Measurements from ENCODE around the gene FCHSD2. TPM values are rescaled to one million over a fixed set of nuclear protein-coding genes. Genes with fewer than 3 reads are reported as not detected.
A peak's percentile ranks its signal among the peaks of the same experiment; 100 is the strongest.

The FCHSD2 gene
- total and polyA plus RNA-seq, 2 of the 13 experiments (the other 11 are each of a cell fraction or from before 2014, with no cell fraction given): 20.5 to 24.8 TPM

- POLR2A ChIA-PET: no interaction called here
- in situ Hi-C loops (cut with HindIII; ENCODE audit: extremely low pct_ligation_motif_present, low pct_unique_long_range_greater_than_20kb): no loop called here
- H4K20me1 ChIP-seq (ENCODE audit: insufficient read depth, low read length): peaks cover 6% of the 10 kb centered on the region; the same call in 1 of the 2 replicates
- DNase-seq (ENCODE audit: low spot score): no peak
- H3K4me1 ChIP-seq (ENCODE audit: insufficient read depth, low read length): no peaks in the 10 kb centered on the region
- no peak overlapping the region for H3K4me2 ChIP-seq (ENCODE audit: low read depth, low read length)
- intact Hi-C loops (cut with micrococcal nuclease; ENCODE audit: unreplicated experiment): no loop called here
- H3K4me3 ChIP-seq (replicated peaks in 1 of 3; ENCODE audit: insufficient read depth in 1 of 3, low read depth in 2 of 3, low read length in 3 of 3): no peak overlapping the region
- no peak overlapping the region for H3K27ac ChIP-seq (ENCODE audit: extremely low read length, insufficient read depth, low read length)
- H3K36me3 ChIP-seq (replicated peaks in 1 of 2; ENCODE audit: control insufficient read depth in 1 of 2, insufficient read depth in 2 of 2, low read length in 2 of 2): peaks cover 11 to 34% of the 10 kb centered on the region in 2 experiments; a peak in 4 of 5 replicates
- BruUV-seq (replicated peaks): TSS peak; percentile 14
- H3K79me2 ChIP-seq (ENCODE audit: insufficient read depth, low read length): peaks cover 5% of the 10 kb centered on the region
- no peak for FAIRE-seq
- CTCF ChIA-PET (ENCODE audit: low intra/inter-chr PET ratio, low total read pairs): no interaction called here
- no peak for ATAC-seq
- peaks cover 13% of the 10 kb centered on the region; the same call in 1 of the 2 replicates for H3K9me3 ChIP-seq (ENCODE audit: low read length)
- H3K27me3 ChIP-seq (ENCODE audit: control insufficient read depth in 1 of 2, insufficient read depth in 2 of 2, low read length in 2 of 2): no peaks in the 10 kb centered on the region
- TF ChIP-seq AHR (CRISPR knock-in tag; IDR thresholded peaks at IDR 0.05) (no peak), ZNF160 (CRISPR knock-in tag; IDR thresholded peaks at IDR 0.05) (peak; percentile 87)
- no peak overlapping the region for H3K9ac ChIP-seq (ENCODE audit: insufficient read depth, low read depth, low read length)
- H2AFZ ChIP-seq (ENCODE audit: low read length): no peak overlapping the region
Observed at GRCh38 chr11:73009972-73010371, 132.1 kb downstream of the FCHSD2 start.

- in situ Hi-C loops (cut with HindIII; ENCODE audit: extremely low pct_ligation_motif_present, low pct_unique_long_range_greater_than_20kb) (no loop called here), intact Hi-C loops (cut with micrococcal nuclease; ENCODE audit: unreplicated experiment) (no loop called here)
- Histone ChIP-seq H2AFZ (ENCODE audit: low read length) (no peak overlapping the region), H3K27ac (ENCODE audit: extremely low read length, insufficient read depth, low read length) (no peak overlapping the region), H3K4me1 (ENCODE audit: insufficient read depth, low read length) (no peaks in the 10 kb centered on the region), H3K36me3 (replicated peaks in 1 of 2; ENCODE audit: control insufficient read depth in 1 of 2, insufficient read depth in 2 of 2, low read length in 2 of 2) (peaks cover 6 to 9% of the 10 kb centered on the region in 2 experiments; a peak in 4 of 5 replicates), H4K20me1 (ENCODE audit: insufficient read depth, low read length) (no peaks in the 10 kb centered on the region), H3K9me3 (ENCODE audit: low read length) (no peaks in the 10 kb centered on the region), H3K4me3 (replicated peaks in 1 of 3; ENCODE audit: insufficient read depth in 1 of 3, low read depth in 2 of 3, low read length in 3 of 3) (no peak overlapping the region), H3K4me2 (ENCODE audit: low read depth, low read length) (no peak overlapping the region), H3K9ac (ENCODE audit: insufficient read depth, low read depth, low read length) (no peak overlapping the region), H3K79me2 (ENCODE audit: insufficient read depth, low read length) (peaks cover 5% of the 10 kb centered on the region), H3K27me3 (ENCODE audit: control insufficient read depth in 1 of 2, insufficient read depth in 2 of 2, low read length in 2 of 2) (no peaks in the 10 kb centered on the region)
- ATAC-seq (no peak), DNase-seq (ENCODE audit: low spot score) (no peak), FAIRE-seq (no peak)
- BruUV-seq (replicated peaks): no TSS peak
- 97% methylated on average over 3 of the region's 3 CpGs for WGBS (ENCODE audit: low lambda C conversion rate)
- TF ChIP-seq ZNF629 (CRISPR knock-in tag; conservative IDR thresholded peaks at IDR 0.05) (peak; percentile 75), ZFP82 (CRISPR knock-in tag; IDR thresholded peaks at IDR 0.05; ENCODE audit: borderline replicate concordance) (no peak)
- ChIA-PET POLR2A (no interaction called here), CTCF (ENCODE audit: low intra/inter-chr PET ratio, low total read pairs) (no interaction called here)
Observed at GRCh38 chr11:73004088-73004487, 138.0 kb downstream of the FCHSD2 start.
